ENCODE results near the gene NT5C3B.
"Not testable (repeated sequence)": the region's sequence is repeated elsewhere in the genome, so short reads cannot be mapped to it uniquely, and the experiment has no call there.

DNA sequence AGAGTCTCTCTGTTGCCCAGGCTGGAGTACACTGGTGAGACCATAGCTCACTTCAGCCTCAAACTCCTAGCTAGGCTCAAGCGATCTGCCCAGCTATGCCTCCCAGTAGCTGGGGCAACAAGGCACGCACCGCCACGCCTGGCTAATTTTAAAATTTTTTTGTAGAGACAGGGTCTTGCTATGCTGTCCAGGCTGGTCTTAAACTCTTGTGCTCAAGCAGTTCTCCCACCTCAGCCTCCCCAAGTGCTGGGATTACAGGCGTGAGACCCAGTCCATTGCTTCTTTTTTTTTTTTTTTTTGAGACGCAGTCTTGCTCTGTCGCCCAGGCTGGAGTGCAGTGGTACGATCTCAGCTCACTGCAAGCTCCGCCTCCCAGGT, 38.2 kb upstream of the NT5C3B start:
- TF ChIP-seq, protein P1, sequence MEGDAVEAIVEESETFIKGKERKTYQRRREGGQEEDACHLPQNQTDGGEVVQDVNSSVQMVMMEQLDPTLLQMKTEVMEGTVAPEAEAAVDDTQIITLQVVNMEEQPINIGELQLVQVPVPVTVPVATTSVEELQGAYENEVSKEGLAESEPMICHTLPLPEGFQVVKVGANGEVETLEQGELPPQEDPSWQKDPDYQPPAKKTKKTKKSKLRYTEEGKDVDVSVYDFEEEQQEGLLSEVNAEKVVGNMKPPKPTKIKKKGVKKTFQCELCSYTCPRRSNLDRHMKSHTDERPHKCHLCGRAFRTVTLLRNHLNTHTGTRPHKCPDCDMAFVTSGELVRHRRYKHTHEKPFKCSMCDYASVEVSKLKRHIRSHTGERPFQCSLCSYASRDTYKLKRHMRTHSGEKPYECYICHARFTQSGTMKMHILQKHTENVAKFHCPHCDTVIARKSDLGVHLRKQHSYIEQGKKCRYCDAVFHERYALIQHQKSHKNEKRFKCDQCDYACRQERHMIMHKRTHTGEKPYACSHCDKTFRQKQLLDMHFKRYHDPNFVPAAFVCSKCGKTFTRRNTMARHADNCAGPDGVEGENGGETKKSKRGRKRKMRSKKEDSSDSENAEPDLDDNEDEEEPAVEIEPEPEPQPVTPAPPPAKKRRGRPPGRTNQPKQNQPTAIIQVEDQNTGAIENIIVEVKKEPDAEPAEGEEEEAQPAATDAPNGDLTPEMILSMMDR (IDR thresholded peaks at IDR 0.05): not testable (repeated sequence)
- TF ChIP-seq EZH2 (IDR thresholded peaks at IDR 0.05; ENCODE audit: borderline replicate concordance, insufficient read depth, low read depth, low read length, poor library complexity, severe bottlenecking): not testable (repeated sequence)
